HG03039 (cell line): ENCODE measurements around the gene GNA12.

ENCODE experiments used
- ATAC-seq: cut with Tn5 transposase; IDR thresholded peaks from one replicate; pipeline ENCODE4 v1.9.1; 2021; ENCODE audit warnings: mild to moderate bottlenecking, moderate library complexity; ENCODE audit not compliant: unreplicated experiment

The GNA12 gene

DNA sequence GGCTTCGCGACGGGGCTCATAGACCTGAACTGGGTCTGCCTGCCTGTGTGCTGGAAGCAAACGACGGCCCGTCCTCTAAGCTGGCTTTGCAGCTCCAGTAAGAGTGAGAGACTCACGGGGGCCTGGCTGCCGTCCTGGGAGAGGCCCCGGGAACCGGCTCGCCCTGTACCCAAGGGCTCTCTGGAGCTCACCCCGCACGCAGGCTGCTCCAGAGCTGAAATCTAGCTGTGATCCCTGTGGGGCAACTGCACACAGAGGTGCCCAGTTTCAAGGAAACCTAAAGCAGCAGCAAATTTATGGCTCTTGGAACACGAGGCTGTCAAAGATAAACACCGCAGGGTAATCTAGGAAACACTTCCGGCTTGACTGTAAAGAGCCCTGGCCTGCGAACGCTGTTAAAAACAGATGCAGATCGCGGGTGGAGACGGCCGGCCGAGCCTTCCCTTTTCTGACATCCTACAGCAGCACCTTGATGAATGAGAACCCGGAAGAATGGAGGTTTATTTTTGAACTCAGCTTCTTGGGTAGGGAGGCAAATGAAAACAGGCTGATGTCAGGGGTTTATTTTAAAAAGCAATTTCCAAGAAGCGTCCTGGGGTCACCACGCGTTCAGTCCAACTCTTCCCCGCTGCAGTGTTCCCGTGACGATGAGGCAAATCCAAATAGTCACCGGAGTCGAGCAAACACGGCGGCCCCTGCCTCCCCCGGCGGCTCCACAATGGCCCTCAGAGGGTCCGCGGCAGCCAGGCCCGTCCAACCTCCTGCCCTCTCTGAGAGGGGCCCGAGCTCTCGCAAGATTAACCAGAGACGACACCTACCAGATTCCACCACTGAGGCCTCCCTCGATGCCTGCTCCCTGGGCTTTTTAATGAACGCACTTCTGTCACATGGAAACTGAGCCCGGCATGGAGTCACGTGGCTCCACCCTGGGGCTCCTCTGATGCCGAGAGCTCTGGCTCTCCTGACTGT is 126.5 kb downstream of the GNA12 start:
- no peak for ATAC-seq

DNA sequence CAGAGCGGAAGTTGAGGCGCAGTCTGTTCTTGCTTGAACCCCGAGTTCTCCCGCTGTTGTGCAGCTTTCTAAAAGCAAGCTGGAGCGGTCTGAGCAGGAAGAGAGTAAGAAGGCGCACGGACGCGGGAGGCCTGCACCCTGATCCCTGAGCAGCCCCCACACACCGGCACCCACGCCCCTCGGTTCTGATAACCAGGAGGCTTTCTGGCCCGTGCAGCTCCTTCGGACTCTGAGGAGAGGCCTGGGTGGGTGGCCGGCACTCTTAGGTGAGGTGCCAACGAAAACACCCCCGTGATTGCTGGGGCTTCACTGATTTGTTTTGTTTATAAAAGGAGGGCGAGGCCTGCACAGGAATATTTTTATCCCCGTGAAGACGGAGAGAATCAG is 127.2 kb downstream of the GNA12 start:
- ATAC-seq: no peak

DNA sequence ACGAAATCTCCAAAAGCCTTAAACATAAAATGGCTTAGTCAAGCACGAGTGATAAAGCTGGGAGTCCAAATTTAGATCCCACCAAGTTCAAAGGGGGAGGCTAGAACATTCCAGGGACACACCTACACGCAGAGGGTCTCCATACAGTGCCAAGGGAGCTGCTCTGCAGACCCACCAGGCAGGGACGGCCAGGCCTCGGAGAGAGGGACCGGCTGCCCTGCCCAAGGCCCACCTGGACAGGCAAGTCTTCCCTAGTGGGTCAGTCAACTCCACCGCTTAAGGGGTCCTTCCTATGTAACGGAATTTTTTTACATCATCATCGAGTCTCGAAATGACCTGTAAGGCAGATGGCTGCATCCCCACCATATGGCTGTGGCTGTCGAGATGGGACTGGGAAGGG is 127.6 kb downstream of the GNA12 start:
- ATAC-seq: no peak

DNA sequence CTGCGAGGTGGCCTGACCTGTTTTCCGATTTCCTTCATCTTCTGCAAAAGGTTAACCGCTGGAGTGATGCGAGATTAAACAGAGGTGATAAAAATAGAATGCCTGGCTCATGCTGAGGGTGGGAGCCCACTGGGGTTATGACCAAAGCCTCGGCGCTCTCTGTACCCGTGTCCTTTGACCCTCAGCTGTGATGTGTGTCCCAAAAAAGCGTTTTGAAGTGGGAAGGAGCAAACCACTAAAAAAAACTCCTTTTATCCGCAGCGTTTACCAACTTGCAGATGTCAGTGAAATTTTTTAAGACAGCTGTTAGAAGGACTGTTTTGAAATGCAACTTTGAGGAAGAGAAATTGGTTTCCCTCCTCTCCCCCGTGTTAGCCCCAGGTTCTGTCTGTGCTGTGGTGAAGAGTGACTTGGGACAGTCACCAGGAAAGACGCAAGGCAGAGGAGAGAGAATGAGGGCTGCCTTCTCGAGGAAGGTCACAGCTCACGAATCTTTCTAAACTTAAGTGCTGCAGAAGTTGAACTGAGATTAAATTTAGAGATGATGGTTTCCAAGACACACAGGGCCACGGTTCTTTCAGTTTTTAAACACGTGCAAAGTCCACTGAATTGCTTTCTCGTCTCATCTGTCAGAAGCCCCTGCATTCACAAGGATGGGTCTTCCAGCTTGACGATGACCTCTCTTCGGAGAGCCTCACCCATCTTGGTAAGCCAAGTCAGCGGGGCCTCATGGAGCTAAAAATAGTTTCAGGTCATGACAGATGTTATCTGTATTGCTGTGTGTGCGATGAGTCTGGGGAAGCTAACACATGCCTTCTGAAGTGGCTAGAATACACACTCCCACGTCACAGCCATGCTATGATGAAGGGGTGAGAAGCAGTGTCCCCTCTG is 128.5 kb downstream of the GNA12 start:
- no peak for ATAC-seq

DNA sequence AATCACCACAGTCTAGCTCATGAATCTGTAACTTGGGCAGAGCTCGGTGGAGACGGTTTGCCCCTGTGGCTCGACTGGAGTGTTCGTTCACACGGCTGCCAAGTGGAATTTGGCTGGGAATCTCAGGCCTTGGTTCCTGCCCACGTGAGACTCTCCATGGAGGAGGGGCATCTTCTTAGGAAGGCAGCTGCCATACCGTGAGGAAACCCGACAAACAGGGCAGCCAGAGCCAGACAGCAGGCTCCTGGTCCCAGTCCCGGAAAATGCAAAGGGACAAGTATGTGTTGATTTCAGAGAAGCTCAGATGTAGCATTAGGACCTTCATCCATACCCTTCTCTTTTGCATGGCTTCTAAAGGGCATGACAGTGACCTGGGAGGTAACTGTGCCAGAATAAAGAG is 129.5 kb downstream of the GNA12 start:
- no peak for ATAC-seq

DNA sequence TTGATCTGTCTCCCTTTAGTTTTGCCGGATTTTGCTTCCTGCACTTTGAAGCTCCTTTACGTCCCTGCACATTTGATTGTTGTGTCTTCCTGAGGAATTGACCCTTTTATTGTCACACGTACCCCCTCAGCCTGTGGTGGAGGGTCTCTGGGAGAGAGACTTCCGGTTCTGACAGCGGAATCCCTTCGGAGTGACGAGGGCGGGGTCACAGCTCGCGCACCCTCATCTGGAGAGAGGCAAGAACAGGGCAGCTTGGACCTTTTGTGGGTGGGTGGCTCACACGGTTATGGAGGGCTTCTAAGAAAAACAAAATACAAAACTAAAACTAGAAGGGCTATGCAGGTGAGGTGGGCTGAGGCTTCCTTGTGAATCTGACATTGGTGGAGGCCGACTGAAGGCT is 130.1 kb downstream of the GNA12 start:
- no peak for ATAC-seq

DNA sequence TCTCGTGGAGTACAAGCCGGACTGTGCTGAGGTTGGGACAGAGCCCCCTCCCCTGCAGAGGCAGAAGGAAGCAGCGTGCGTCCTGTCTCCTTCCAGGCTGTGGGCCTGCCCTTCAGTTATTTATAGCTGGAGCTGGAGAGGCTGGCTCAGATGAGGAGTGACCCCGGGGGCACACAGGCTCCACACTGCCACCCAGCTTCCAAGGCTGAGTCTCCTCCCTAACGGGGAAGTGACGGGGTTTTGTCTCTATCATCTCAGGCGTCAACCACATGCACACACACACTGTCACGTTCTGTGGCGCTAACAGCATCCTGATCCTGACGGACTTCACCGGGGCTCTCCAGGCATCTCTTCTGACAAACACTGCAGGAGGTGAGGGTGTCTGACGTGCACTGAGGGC is 130.7 kb downstream of the GNA12 start:
- ATAC-seq: no peak

DNA sequence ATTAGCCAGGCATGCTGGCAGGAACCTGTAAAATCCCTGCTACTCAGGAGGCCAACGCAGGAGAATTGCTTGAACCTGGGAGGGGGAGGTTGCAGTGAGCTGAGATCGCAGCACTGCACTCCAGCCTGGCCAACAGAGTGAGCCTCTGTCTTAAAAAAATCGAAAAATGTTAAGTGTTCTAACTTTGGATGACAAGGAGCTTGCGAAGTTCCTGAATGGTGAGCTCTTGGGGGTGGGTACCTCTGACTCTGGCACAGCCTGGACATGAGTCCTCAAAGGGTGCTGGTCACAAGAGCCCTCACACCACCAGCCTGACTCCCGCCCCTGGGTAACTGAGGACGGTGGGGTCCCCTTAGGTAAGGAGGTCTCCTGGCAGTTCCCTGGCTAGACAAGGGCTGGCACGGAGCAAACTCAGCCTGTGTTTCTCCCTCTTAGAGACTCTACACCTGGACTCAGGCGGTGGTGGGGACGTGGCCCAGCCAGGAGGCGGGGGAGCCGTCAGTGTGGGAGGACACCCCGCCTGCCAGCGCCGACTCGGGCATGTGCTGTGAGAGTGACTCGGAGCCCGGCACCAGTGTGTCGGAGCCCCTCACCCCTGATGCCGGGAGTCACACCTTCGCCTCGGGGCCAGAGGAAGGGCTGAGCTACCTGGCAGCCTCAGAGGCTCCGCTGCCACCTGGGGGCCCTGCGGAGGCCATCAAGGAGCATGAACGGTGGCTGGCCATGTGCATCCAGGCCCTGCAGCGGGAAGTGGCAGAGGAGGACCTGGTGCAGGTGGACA is 132.0 kb downstream of the GNA12 start:
- ATAC-seq: no peak

DNA sequence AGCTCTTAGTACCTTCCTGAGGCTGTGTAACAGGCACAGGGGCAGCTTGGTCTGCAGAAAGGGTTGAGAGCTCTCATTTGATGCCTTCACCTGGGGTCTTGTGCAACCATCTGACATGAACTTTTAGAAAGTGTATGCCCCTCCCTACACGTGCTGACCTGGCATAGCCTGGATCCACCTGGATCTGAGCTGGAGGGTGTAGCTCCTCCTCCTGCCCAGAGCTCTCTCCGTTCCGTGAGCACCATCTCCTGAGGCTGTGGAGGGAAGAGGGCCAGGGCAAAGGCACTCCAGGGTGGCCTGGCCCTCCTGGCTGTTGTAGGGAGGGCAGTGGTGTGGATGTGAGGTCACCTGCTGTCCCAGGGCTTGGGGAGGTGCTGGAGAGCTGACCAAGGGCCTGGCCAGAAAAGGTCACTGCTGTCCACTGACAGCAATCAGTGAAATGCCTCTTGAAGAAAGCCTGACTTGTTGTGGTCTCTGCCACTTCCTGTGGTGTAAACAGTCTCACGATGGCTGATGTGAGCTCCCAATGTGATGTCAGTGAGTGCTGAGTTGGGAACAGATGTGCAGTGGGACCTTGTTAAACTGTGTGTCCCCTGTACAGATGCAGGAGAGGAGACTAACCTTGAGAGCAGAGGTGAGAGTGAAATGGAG is 133.1 kb downstream of the GNA12 start:
- no peak for ATAC-seq

DNA sequence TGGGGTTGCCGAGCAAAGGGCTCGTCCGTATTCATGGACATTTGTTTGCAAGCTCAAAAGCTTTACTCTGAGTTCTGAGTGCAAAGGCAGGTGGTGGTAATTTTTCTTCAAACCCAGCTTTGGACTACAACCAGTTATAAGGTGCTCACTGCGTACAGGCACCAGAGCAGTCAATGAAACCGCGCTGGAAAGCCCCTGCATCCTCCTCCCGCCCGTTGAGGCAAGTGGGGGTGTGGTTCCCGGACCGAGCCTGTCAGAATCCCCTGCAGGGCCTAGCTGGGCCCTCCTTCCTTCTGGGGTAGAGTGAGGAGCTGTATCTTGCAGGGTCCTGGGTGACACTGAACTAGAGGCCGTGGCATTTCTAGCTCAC is 133.8 kb downstream of the GNA12 start:
- ATAC-seq: peak; percentile 42

DNA sequence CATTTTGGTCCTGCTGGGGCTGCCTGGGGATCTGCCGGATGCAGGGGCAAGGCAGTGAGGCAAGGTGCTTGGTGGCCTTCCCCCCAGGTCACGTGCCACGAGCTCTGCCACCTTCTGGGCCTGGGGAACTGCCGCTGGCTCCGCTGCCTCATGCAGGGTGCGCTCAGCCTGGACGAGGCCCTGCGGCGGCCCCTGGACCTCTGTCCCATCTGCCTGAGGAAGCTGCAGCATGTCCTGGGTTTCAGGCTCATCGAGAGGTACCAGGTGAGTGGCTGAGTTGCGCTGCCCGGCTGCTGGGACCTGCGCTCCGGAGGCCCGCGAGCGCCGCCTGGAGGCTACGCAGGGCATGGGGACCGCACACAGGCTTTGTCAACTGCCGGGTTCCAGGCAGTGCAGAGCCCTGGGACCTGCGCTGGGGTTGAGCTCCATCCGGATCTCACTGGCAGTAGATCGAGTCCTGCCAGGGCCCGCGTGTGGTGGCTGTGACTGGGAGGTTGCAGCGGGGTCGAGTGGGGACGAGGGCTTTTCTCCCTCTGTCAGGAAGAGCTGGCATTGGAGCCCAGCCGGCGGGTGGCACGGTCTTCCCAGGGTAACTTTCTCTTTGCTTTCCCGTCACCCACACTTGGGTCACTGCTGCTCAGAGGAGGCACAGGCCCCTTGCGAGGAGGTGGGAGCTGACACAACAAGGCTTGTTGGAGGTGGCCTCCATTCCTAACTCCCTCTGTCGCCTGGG is 134.4 kb downstream of the GNA12 start:
- peak; percentile 81 for ATAC-seq

DNA sequence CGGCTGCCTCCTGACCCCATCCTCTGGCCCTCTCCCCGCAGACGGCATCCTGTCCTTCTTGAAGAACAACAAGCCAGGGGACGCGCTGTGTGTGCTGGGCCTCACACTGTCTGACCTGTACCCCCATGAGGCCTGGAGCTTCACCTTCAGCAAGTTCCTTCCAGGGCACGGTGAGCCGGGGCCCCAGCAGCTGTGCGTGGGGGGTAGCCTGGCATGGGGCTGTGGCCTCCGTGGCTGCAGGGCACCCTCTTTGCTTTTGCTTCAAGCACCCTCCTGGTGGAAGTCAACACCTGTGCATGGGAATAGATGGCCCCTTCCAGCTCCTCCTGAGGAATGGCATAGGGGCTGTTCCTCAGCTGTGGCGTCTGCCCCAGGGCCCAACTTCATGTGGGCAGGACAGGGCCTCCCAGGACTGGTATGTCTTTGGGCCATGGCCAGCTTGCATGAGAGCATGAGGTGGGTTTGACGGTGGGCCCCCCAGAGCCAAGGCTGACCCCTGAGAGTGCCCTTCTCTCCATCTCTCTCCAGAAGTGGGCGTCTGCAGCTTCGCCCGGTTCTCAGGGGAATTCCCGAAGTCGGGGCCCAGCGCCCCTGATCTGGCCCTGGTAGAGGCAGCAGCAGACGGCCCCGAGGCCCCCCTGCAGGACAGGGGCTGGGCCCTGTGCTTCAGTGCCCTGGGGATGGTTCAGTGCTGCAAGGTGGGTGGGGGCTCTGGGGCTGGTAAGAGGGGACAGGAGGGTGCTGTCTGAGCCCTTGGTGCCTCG is 135.4 kb downstream of the GNA12 start:
- ATAC-seq: no peak

DNA sequence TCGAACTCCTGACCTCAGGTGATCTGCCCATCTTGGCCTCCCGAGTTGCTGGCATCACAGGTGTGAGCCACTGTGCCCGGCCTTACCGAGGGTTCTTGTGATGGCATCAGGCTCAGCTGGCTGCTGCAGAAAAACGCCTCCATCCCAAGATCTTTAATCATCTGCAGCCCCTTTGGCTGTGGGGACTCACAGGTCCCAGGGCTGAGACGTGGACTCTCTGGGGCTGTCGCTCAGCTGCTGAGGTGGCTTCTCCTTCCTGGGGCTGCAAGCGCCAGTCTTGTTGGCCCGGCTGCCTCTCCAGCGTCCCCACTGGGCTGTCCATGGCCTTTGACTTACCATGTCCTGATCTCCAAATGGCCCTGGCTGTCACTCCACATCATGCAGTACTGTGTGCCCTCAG is 136.1 kb downstream of the GNA12 start:
- no peak for ATAC-seq

DNA sequence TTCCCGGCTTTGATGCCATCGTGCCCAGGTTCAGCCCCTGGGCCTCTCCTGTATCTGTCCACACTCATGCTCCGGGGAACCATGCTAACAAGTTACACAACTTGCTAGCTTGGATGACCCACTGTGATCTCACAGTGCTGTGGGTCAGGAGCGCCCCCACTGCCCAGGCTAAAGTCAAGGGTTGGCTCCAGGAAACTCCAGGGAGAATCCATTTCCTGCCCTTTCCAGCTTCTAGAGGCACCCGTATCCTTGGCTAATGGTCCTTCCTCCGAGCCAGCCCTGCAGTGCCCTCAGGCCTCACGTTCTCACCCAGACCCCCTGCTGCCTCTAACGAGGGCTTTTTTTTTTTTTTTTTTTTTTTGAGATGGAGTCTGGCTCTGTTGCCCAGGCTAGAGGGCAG is 136.6 kb downstream of the GNA12 start:
- no peak for ATAC-seq

DNA sequence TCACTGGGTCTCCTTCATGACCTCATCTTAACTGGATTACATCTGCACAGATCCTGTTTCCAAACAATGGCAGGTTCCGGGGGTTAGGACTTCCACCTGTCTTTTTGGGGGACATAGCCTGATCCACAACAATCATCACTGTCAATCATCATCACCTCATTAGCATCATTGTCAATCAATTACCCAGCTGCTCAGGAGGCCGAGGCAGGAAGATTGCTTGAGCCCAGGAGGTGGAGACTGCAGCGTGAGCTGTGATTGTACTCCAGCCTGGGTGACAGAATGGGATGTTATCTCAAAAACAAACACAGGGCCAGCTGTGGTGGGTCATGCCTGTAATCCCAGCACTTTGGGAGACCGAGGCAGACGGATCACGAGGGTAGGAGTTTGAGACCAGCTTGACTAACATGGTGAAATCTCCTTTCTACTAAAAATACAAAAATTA is 137.4 kb downstream of the GNA12 start:
- no peak for ATAC-seq

DNA sequence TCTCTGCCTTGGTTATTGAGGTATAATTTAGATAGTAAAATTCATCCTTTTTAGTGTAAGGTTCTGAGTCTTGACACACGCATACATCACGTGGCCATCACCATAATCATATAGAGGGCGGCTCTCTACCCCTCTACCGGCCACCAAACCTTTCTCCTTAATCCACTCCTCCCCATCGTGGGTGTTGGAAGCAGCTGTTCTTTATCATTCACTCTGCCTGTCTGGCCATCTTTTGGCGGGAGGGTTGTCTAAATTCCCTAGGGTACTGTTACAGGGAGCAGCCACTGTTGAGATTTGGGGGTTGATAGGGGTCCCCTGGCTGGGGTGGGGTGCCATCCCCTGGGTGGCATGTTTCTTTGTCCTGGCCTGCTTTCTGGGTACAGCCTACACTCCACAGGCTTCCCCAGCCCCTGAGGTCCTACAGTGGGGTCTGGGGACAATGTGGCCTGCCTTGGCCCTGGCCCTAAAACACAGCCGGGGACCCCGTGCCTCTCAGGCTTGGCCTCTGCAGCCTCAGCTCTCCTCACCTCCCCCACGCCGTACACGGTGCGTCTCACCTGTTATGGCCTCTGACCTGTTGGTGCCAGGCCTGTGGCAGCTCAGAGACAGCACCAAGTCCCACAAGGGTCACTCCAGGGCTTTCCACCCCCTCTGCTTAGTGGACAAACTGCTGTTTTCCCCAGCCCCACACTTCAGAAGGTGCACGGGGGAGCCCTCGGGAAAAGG is 138.6 kb downstream of the GNA12 start:
- ATAC-seq: no peak

DNA sequence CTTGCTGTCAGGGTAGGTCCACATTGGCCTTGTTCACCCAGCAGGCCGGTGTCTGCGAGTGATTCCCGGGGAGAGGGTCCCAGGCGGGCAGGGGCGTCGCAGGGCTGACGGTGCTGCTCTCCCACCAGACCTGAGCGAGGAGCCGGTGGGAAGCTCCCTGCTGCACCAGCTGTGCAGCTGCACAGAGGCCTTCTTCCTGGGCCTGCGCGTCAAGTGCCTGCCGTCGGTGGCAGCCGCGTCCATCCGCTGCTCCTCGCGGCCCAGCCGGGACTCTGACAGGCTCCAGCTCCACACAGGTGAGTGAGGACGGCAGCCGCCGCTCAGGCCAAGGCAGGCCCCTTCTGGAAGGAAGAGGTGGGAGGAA is 141.5 kb downstream of the GNA12 start:
- ATAC-seq: no peak

DNA sequence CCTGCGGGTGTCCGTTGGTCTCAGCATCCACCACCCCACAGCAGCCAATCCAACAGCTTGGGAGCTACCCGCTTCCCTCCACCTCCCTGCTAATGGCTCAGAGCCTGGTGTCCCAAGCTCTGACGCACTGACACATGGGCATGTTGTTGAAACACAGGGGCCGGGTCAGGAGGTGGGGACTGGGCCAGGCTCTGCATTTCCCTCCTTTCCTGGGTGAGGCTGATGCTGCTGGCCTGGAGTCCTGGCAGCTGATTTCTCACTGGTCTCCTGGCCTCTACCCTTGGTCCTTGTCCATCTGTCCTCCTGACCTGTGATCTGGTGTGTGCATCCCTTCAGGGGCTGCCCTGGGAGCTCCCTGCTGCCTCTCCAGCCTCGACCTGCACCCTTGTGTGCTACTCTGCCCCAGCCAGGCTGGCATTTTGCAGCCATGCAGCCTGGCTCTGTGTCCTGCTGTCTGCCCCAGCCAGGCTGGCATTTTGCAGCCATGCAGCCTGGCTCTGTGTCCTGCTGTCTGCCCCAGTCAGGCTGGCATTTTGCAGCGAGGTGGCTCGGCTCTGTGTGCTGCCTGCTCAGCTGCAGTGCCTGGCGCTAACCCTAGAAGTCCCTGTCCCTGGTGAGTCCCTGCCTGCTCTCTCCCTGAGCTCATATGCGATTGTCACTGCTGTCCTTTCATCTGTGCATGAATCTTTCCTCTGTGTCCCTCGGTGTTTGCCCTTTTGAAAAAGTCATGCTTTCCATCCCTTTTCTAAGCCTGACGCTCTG is 142.1 kb downstream of the GNA12 start:
- ATAC-seq: no peak
